GM19395 (cell line): Measurements from ENCODE around the gene TMEM109.
A peak's percentile ranks its signal among the peaks of the same experiment; 100 is the strongest.

Experiments
- ATAC-seq: cut with Tn5 transposase; IDR thresholded peaks from one replicate; pipeline ENCODE4 v1.9.1; 2021; ENCODE audit warnings: mild to moderate bottlenecking, moderate library complexity; ENCODE audit not compliant: unreplicated experiment

The TMEM109 gene

GRCh38 chr11:60939301-60939700 is 25.3 kb downstream of the TMEM109 start:
- no peak for ATAC-seq

- ATAC-seq: no peak
Observed at GRCh38 chr11:60939855-60940254, 25.9 kb downstream of the TMEM109 start.

- no peak for ATAC-seq
Observed at GRCh38 chr11:60941371-60942119, 27.6 kb downstream of the TMEM109 start.

- ATAC-seq: no peak
Observed at GRCh38 chr11:60942219-60942618, 28.3 kb downstream of the TMEM109 start.

GRCh38 chr11:60942970-60943565 is 29.1 kb downstream of the TMEM109 start:
- no peak for ATAC-seq

GRCh38 chr11:60944490-60945294 is 30.7 kb downstream of the TMEM109 start:
- ATAC-seq: no peak

- no peak for ATAC-seq
Observed at GRCh38 chr11:60945295-60945667, 31.3 kb downstream of the TMEM109 start.

GRCh38 chr11:60946601-60947264 is 32.8 kb downstream of the TMEM109 start:
- ATAC-seq: no peak

- no peak for ATAC-seq
Observed at GRCh38 chr11:60947700-60948099, 33.7 kb downstream of the TMEM109 start.

- ATAC-seq: no peak
Observed at GRCh38 chr11:60948250-60948649, 34.3 kb downstream of the TMEM109 start.

- no peak for ATAC-seq
Observed at GRCh38 chr11:60950024-60950423, 36.1 kb downstream of the TMEM109 start.

- ATAC-seq: peak; percentile 30
Observed at GRCh38 chr11:60950933-60951605, 37.1 kb downstream of the TMEM109 start.

GRCh38 chr11:60951606-60951903 is 37.6 kb downstream of the TMEM109 start:
- no peak for ATAC-seq

- peak; percentile 72 for ATAC-seq
Observed at GRCh38 chr11:60951904-60952741, 38.2 kb downstream of the TMEM109 start, which contains the start of gene SLC15A3. Gene SLC15A3 (minus strand): TSS chr11:60952176. CDS start chr11:60951551, 625 bp downstream.

GRCh38 chr11:60952742-60953170 is 38.8 kb downstream of the TMEM109 start:
- no peak for ATAC-seq

- ATAC-seq: no peak
Observed at GRCh38 chr11:60953781-60954180, 39.8 kb downstream of the TMEM109 start.

GRCh38 chr11:60954421-60954820 is 40.5 kb downstream of the TMEM109 start:
- ATAC-seq: no peak

- ATAC-seq: no peak
Observed at GRCh38 chr11:60955571-60955970, 41.6 kb downstream of the TMEM109 start.

GRCh38 chr11:60957188-60957587 is 43.2 kb downstream of the TMEM109 start:
- no peak for ATAC-seq

- no peak for ATAC-seq
Observed at GRCh38 chr11:60959431-60959830, 45.5 kb downstream of the TMEM109 start.
